Measurements from ENCODE around the gene PARD3.
A peak's percentile ranks its signal among the peaks of the same experiment; 100 is the strongest.

The PARD3 gene

DNA sequence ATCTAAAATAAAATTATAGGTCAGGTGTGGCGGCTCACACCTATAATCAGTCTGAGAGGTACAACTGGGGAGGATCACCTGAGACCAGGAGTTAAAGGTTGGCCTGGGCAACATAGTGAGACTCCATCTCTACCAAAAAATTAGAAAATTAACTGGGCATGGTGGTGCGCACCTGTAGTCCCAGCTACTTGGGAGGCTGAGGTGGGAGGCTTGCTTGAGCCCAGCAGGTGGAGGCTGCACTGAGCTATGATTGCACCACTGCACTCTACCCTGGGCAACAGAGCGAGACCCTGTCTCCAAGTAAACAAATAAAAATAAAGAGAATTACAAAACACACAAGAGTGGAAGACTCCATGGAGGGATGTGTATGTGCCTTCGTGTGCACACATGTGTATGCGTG is 171.5 kb downstream of the PARD3 start:
- no peak for DNase-seq

GRCh38 chr10:34641913-34642558 is 173.1 kb downstream of the PARD3 start:
- DNase-seq: no peak

DNA sequence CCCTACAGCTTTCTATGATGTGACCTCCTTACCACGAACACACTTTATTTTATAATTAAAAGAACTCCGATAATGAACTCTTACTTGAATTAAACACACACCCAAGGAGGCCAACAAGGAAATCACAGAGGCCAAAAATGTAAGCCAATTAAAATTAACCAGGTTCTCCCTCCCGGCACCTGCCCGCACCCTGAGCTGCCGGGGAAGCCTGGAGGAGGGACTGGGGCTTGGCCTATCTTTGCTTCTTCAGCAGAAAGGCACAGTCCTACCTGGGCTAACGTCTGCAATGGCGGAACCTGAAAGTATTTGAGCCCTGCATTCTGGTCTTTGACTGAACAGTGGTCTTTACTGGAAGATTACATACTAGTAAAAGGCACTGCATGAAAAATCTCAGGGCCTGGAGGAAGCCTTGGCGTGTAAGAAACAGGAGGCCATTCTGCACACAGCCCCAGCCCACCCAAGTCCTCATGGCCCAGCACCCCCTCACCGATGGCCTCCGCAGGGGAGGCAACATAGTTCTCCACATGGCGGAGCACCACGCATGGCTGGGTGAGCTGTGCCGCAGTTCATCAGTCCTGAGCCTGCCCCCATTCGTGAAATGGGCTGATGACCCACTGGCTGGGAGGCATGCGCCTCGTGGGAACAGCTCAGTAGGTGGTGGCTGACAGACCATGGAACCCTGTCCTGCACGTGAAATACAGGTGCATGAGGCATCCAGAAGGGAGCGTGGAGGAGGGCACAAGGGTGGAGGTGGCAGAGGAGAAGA is 173.8 kb downstream of the PARD3 start:
- DNase-seq: no peak

DNA sequence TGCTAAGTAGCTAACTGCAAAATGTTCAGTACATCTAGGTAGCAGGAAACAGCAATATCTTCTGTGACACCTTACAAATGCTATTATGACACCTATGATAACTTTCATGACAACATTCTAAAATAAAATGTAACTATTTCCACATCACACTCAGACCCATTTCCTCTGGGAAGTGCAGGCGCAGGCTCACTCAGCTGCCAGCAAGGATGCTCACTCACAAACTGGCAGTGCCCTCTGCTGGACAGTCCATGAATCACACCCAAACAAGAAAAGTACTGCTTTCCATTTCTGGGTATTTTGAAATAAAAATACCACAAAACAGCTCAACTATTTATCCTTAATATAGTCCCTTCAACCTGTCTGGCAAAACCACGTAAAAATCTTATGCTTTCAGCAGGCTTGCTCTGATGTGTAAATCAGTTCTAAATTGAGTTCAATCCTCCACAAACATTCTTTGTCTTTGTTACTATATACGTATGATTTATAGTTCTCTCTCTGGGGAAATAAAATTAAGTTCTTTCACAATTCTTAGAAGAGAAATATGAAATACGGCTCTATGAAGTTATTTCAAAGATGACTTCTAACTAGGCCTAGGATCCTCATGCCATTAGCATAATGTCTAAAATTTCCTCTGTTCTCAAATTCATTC is 176.6 kb downstream of the PARD3 start:
- DNase-seq: peak; percentile 72

- DNase-seq: peak; percentile 86
These were observed 177.6 kb downstream of the PARD3 start for GRCh38 chr10:34637418-34637911.

DNA sequence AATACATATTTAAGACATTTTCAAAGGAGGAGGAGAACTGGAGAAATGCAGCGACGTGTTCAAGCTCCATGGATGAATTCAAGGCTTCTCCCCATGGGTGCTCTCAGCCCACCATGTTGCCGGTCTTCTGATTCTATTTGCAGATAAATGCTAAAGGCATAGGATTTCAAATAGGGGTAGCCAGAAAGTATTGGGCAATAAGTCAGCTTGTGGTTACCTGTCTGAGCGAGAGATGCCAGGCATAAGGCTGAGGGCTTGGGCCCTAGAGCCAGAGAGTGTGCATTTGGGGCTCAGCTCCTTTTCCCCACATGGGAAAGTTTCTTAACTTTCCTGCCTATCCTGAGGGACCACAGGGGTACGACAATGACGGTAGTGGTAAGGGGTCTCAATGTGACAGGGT is 180.0 kb downstream of the PARD3 start:
- DNase-seq: no peak

- DNase-seq: no peak
These were observed 181.7 kb downstream of the PARD3 start for GRCh38 chr10:34633374-34633773.

DNA sequence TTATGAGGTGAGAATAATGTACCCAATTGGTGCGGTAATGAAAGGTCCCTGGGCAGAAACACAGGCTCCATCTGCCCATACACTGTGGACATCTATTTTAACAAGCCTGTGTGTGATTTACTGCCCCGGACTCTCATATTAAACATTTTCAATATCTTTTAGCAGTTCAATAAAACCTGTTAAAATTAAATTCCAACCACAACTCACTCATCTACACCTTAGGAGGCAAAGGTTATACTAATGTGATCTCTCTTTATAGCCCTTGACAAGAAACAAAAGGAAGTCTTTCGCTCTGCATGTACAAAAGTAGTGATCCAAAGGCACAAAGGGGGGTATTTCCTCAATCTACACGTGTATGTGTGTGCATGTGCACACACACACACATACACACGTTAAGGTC is 186.0 kb downstream of the PARD3 start:
- no peak for DNase-seq

DNA sequence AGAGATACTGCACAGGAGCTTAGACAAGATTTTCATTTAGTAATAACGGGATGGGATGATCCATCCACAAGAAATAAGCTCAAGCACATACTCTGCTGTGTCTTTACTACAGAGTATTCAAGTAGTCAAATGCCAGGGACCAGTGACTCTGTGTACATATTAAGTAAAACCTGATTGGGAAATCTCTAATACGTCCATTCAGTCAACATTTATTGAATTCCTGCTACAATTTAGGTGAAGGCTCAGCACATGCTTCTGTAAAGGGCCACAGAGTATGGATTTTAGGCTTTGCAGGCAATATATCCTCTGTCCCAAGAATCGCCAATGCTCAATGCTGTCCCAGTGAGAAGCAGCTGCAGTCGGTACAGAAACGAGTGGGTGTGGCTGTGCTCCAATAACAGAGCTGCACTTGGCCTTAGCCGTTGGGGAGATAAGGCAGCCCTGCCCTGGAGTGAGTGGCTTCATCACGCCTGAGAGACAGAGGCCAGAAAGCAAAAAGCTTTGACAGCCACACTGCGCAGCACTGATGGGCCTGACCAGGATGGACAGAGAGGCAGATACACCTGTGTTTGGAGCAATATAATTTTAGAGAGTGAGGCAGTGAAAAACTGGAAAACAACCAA is 186.8 kb downstream of the PARD3 start:
- peak; percentile 61 for DNase-seq

GRCh38 chr10:34627741-34628140 is 187.4 kb downstream of the PARD3 start:
- no peak for DNase-seq

GRCh38 chr10:34627331-34627730 is 187.8 kb downstream of the PARD3 start:
- DNase-seq: peak; percentile 25

DNA sequence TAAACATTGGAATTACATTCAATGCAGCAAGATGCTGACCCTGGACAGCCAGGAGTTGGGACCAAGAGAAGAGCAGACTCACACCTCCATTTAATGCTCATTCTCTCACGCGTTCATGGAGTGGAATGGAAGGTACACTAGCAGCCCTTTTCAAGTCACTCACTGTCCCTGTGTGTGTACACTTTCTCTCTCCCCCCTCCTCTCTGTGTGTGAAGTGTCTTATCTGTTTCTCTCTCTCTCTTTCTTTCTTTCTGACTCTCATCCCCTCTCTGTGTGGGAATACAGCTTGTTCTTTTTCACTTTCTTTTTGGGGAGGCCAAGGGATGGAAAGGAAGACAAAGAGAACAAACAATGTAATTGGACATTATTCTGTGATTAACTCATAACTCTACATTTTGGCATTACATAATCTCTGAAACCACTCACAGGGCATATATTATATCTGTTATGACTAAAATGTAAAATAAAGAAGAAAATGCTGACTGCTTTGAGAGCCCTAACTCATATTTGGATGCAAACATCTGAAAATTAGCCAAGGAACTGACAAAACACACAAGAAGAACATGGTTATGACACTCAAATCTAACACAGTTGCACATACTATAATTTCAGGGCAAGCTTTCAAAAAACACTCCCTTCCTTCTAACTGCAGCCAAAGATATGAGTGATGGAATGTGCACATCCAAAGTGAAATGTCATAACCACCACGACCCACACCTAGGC is 188.8 kb downstream of the PARD3 start:
- DNase-seq: no peak

DNA sequence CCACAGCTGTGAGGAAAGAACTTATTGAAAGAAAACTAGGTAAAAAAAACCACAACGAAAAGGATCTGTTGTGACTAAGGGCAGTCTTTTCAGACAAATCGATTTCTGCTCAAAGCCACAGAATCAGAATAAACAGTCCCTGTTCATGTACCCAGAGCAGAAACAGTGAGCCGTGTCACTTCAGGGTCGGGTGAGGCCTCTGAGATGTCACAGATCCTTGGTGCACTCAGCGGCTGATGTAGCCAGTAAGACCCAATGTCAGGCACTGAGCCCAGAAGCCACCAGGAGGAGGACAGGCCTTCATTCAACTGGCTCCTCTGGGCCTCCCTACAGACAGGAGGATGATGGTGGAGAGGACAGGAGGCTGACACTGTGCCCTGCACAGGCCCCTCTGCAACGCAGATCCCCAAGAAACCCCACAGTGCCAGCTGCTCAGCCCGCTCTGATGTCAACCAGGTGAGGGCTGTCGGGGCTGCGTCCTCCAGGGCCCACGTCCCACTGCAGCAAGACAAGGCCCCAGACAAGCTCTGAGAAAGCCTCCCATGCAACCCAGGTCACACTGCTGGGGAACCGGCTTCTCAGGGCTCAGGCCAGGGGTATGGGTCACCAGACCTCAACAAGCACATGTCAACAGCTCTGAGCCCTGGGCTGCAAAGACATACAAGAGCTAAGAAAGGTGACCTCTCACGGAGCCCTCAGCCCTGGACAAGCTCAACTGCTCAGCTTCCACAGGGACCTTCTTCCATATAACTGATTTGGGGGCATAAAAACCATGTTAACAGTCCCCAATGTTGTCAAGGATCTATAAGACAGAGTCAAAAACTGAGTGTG is 190.6 kb downstream of the PARD3 start:
- DNase-seq: peak; percentile 50

- DNase-seq: no peak
These were observed 192.2 kb downstream of the PARD3 start for GRCh38 chr10:34622945-34623344.

- DNase-seq: no peak
These were observed 196.5 kb downstream of the PARD3 start for GRCh38 chr10:34618611-34619010.

- no peak for DNase-seq
These were observed 199.3 kb downstream of the PARD3 start for GRCh38 chr10:34615770-34616169.

GRCh38 chr10:34613491-34613890 is 201.6 kb downstream of the PARD3 start:
- peak; percentile 71 for DNase-seq

GRCh38 chr10:34612938-34613337 is 202.2 kb downstream of the PARD3 start:
- no peak for DNase-seq

- no peak for DNase-seq
These were observed 202.7 kb downstream of the PARD3 start for GRCh38 chr10:34612446-34612845.

DNA sequence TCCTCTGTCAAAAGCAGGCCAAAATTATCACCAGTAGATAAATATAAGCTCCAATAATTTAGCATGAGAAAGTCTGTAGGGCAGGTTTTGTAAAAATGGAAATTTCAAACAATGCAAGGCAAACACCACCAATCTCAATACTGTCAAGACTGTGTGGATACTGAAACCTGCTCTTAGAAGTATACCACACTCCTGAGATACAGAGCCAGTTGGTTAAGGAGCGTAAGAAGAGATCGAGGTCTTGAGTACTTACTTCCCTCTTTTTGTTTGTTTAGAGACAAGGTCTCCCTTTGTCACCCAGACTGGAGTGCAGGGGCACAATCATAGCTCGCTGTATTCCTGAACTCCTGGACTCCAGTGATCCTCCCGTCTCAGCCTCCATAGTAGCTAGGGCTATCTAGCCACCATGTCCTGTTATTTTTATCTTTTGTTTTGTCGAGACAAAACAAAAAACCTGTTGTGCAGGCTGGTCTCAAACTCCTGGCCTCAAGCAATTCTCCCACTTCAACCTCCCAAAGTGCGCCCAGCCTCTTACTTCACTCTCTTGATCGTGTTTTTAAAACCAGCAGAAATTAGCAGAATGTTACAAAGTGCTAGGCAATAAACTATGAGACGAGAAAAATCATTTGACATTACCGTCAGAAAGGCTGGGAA is 205.7 kb downstream of the PARD3 start:
- no peak for DNase-seq

GRCh38 chr10:34607894-34608293 is 207.2 kb downstream of the PARD3 start:
- no peak for DNase-seq
